BLaER1 treated with 17β-estradiol and CSF1 and Interleukin-3, amounts not matched to agents 10 nM and 100 nM (cell line): Measurements from ENCODE around the gene MAP3K7CL.

ENCODE experiments used
- H3K27ac ChIP-seq, 11 experiments: shearing (Covaris generic); formaldehyde crosslinking; 2 replicates each; pipeline ENCODE4 v1.8.1; 2022
- H3K27me3 ChIP-seq, 11 experiments: shearing (Covaris generic); formaldehyde crosslinking; 2 replicates each; pipeline ENCODE4 v1.8.1; 2022
- H3K36me3 ChIP-seq, 11 experiments: shearing (Covaris generic); formaldehyde crosslinking; 2 replicates each; pipeline ENCODE4 v1.8.1; 2022
- H3K4me1 ChIP-seq, 10 experiments: shearing (Covaris generic); formaldehyde crosslinking; 2 replicates each; pipeline ENCODE4 v1.8.1; 2022
- H3K4me2 ChIP-seq, 11 experiments: shearing (Covaris generic); formaldehyde crosslinking; 2 replicates each; pipeline ENCODE4 v1.8.1; 2022
- H3K4me3 ChIP-seq, 10 experiments: shearing (Covaris generic); formaldehyde crosslinking; 2 replicates each; pipeline ENCODE4 v1.8.1; 2022
- H3K9ac ChIP-seq, 11 experiments: shearing (Covaris generic); formaldehyde crosslinking; 2 replicates each; pipeline ENCODE4 v1.8.1; 2022
- H3K9me3 ChIP-seq, 11 experiments: shearing (Covaris generic); formaldehyde crosslinking; replicated peaks in 1 of 11; 2 replicates each; pipeline ENCODE4 v1.8.1; 2022
- H4K20me1 ChIP-seq, 11 experiments: shearing (Covaris generic); formaldehyde crosslinking; 2 replicates each; pipeline ENCODE4 v1.8.1; 2022
- Cebpa-rat ChIP-seq, 11 experiments: shearing (Covaris generic); IDR thresholded peaks; 2 replicates each; pipeline ENCODE4 v1.8.1; 2022

Gene MAP3K7CL

DNA sequence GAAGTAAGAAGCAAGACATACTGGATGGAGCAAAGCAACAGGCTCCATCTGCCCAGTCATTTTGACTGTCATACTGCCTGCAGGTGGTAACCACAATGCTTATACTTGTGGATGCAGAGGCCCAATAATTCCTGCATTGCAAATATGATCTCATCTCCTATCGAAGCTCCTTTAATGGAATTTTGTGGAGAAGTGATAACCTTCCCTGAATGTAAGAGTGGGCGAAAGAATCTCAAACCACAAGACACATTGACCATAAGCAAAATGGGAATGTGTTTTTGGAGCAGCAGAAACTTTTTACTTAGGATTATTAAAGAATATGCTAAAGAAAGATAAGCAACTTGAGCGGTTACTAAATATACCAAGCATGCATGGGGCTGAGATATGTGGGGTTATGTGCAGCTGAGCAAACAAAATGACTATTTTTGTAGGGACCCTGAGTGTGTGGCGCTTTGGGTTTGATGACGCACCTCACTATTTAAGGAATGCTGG lies 90.9 kb downstream of the MAP3K7CL start:
- H4K20me1 ChIP-seq: no peaks in the 10 kb centered on the region
- no peak overlapping the region for H3K9ac ChIP-seq
- peaks cover 6 to 62% (median 22%) of the 10 kb centered on the region in 11 experiments; a peak in 14 of 22 replicates for H3K9me3 ChIP-seq
- no peak overlapping the region for H3K4me3 ChIP-seq
- peaks cover 0 to 8% (median 0%) of the 10 kb centered on the region in 11 experiments; a peak in 2 of 22 replicates for H3K36me3 ChIP-seq
- TF ChIP-seq Cebpa-rat (IDR thresholded peaks at IDR 0.05): no peak
- H3K4me2 ChIP-seq: no peak overlapping the region
- H3K27ac ChIP-seq: no peak overlapping the region
- no peaks in the 10 kb centered on the region for H3K27me3 ChIP-seq
- H3K4me1 ChIP-seq: peaks cover 0 to 56% (median 0%) of the 10 kb centered on the region in 10 experiments; a peak in 7 of 20 replicates

DNA sequence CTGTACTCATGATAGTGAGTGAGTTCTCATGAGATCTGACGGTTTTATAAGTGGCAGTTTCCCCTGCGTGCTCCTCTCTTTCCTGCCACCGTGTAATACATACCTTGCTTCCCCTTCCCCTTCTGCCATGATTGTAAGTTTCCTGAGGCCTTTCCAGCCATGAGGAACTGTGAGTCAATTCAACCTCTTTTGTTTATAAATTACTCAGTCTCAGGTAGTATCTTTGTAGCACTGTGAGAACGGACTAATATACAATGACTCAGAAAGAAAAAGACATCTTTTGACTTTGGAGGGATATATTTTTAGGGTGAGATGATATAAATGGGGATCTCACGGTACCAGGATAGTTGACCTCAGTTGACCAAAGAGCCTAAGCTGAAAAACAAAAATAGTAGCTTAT lies 93.6 kb downstream of the MAP3K7CL start:
- no peak for TF ChIP-seq Cebpa-rat (IDR thresholded peaks at IDR 0.05)
- Histone ChIP-seq H3K36me3 (peaks cover 0 to 8% (median 0%) of the 10 kb centered on the region in 11 experiments; a peak in 2 of 22 replicates), H3K9ac (no peak overlapping the region), H3K27ac (no peak overlapping the region), H4K20me1 (no peaks in the 10 kb centered on the region), H3K27me3 (no peaks in the 10 kb centered on the region), H3K4me1 (peaks cover 21 to 56% (median 26%) of the 10 kb centered on the region in 10 experiments), H3K4me3 (no peak overlapping the region), H3K9me3 (peaks cover 6 to 44% (median 22%) of the 10 kb centered on the region in 11 experiments; a peak in 14 of 22 replicates), H3K4me2 (no peak overlapping the region)
